ENCODE measurements around the gene ZC3H12A.

DNA sequence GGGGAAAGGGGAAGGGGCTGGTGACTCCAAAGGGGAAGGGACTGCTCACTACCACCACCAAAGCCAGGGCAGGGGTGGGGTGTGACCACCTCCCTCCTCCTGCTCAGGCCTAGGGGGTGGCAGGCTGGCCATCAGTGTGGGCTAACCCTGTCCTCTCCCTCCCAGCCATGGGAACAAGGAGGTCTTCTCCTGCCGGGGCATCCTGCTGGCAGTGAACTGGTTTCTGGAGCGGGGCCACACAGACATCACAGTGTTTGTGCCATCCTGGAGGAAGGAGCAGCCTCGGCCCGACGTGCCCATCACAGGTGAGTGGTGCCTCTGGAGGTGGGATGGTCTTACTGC lies 5.7 kb downstream of the ZC3H12A start:
- TF ChIP-seq, protein P1, sequence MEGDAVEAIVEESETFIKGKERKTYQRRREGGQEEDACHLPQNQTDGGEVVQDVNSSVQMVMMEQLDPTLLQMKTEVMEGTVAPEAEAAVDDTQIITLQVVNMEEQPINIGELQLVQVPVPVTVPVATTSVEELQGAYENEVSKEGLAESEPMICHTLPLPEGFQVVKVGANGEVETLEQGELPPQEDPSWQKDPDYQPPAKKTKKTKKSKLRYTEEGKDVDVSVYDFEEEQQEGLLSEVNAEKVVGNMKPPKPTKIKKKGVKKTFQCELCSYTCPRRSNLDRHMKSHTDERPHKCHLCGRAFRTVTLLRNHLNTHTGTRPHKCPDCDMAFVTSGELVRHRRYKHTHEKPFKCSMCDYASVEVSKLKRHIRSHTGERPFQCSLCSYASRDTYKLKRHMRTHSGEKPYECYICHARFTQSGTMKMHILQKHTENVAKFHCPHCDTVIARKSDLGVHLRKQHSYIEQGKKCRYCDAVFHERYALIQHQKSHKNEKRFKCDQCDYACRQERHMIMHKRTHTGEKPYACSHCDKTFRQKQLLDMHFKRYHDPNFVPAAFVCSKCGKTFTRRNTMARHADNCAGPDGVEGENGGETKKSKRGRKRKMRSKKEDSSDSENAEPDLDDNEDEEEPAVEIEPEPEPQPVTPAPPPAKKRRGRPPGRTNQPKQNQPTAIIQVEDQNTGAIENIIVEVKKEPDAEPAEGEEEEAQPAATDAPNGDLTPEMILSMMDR (IDR thresholded peaks at IDR 0.05), result no peak
- TF ChIP-seq POLR2A (IDR thresholded peaks at IDR 0.05), result no peak
